Liver (tissue), 9 donors: Measurements from ENCODE around the gene DAPK1. TPM values are rescaled to one million over a fixed set of nuclear protein-coding genes. Genes with fewer than 3 reads are reported as not detected.

Source experiments
- DNase-seq: peaks from one replicate; pipeline ENCODE4 v3.0.0-alpha.2; 2017; ENCODE audit warnings: low spot score
- H3K27ac ChIP-seq, 2 donors: one replicate each; pipeline ENCODE4 v1.7.0; 2013; ENCODE audit warnings: inconsistent platforms in 2 of 2, low read length in 2 of 2, control low read depth in 1 of 2, low read depth in 1 of 2, mild to moderate bottlenecking in 1 of 2
- H3K27me3 ChIP-seq, 4 donors: one replicate each; pipeline versions ENCODE4 v1.6.1 to v1.7.0; 2013; ENCODE audit warnings: low read length in 3 of 4, inconsistent platforms in 1 of 4, mild to moderate bottlenecking in 1 of 4, moderate library complexity in 1 of 4; ENCODE audit not compliant: control insufficient read depth in 4 of 4, insufficient read depth in 4 of 4
- H3K36me3 ChIP-seq, 4 donors: one replicate each; pipeline versions ENCODE4 v1.6.1 to v1.7.0; 2013; ENCODE audit warnings: low read length in 3 of 4, mild to moderate bottlenecking in 3 of 4, low read depth in 1 of 4, moderate library complexity in 1 of 4; ENCODE audit not compliant: control insufficient read depth in 4 of 4, insufficient read depth in 3 of 4
- H3K4me1 ChIP-seq, 4 donors: one replicate each; pipeline versions ENCODE4 v1.6.1 to v1.7.0; 2013; ENCODE audit warnings: low read length in 3 of 4, mild to moderate bottlenecking in 3 of 4, moderate library complexity in 1 of 4; ENCODE audit not compliant: control insufficient read depth in 4 of 4, insufficient read depth in 4 of 4
- H3K4me3 ChIP-seq, 3 donors: one replicate each; pipeline versions ENCODE4 v1.6.1 to v1.7.0; 2013; ENCODE audit warnings: low read length in 3 of 3, control low read depth in 1 of 3, low read depth in 1 of 3, mild to moderate bottlenecking in 1 of 3
- H3K9ac ChIP-seq, 2 donors: one replicate each; pipeline ENCODE4 v1.7.0; 2013; ENCODE audit warnings: low read length in 2 of 2, mild to moderate bottlenecking in 2 of 2, moderate library complexity in 2 of 2, control low read depth in 1 of 2, low read depth in 1 of 2
- H3K9me3 ChIP-seq, 4 donors: one replicate each; pipeline versions ENCODE4 v1.6.1 to v1.7.0; 2013; ENCODE audit warnings: low read length in 3 of 4; ENCODE audit not compliant: control insufficient read depth in 4 of 4
- EGR1 ChIP-seq, 2 donors: IDR thresholded peaks; 2 replicates each; pipeline ENCODE4 v1.6.1; 2016 to 2018; ENCODE audit warnings: antibody characterized with exemption in 2 of 2, low read depth in 2 of 2
- FOXA1 ChIP-seq: IDR thresholded peaks from 2 replicates; pipeline ENCODE4 v1.6.1; 2016; ENCODE audit warnings: antibody characterized with exemption
- GABPA ChIP-seq, 2 donors: IDR thresholded peaks in 1 of 2; conservative IDR thresholded peaks in 1 of 2; 2 replicates each; pipeline ENCODE4 v1.6.1; 2016; ENCODE audit warnings: antibody characterized with exemption in 2 of 2, mild to moderate bottlenecking in 1 of 2, moderate library complexity in 1 of 2
- HNF4G ChIP-seq: IDR thresholded peaks from 2 replicates; pipeline ENCODE4 v1.6.1; 2016; ENCODE audit warnings: antibody characterized with exemption
- JUND ChIP-seq, 2 donors: IDR thresholded peaks; 2 replicates each; pipeline ENCODE4 v1.6.1; 2016; ENCODE audit warnings: antibody characterized with exemption in 2 of 2
- NR2F2 ChIP-seq: IDR thresholded peaks from 2 replicates; pipeline ENCODE4 v1.6.1; 2016; ENCODE audit warnings: antibody characterized with exemption
- RAD21 ChIP-seq, 2 donors: IDR thresholded peaks; 2 replicates each; pipeline ENCODE4 v1.6.1; 2016; ENCODE audit warnings: antibody characterized with exemption in 2 of 2, mild to moderate bottlenecking in 2 of 2
- RXRA ChIP-seq, 2 donors: IDR thresholded peaks; 2 replicates each; pipeline ENCODE4 v1.6.1; 2017 to 2018; ENCODE audit warnings: antibody characterized with exemption in 2 of 2, mild to moderate bottlenecking in 1 of 2
- SP1 ChIP-seq: IDR thresholded peaks from 2 replicates; pipeline ENCODE4 v1.6.1; 2018; ENCODE audit warnings: antibody characterized with exemption, mild to moderate bottlenecking
- TAF1 ChIP-seq: conservative IDR thresholded peaks from 2 replicates; pipeline ENCODE4 v1.6.1; 2016; ENCODE audit warnings: antibody characterized with exemption, mild to moderate bottlenecking
- YY1 ChIP-seq: IDR thresholded peaks from 2 replicates; pipeline ENCODE4 v1.6.1; 2016; ENCODE audit warnings: antibody characterized with exemption, mild to moderate bottlenecking
- WGBS: extraction: QIAGEN DNeasy Blood & Tissue Kit; methylation state at CpG from one replicate; pipeline ENCODE4 v1.1.7; 2013; 5-methylcytosine and 5-hydroxymethylcytosine counted together
- polyA plus RNA-seq, 2 donors: library from polyadenylated mRNA; stranded (reverse) in 1 of 2; unstranded in 1 of 2; fragments of 200-250 nt in 1 of 2; fragments of >200 nt in 1 of 2; fragmentation: Nextera tagmentation in 1 of 2; extraction: Ambion mirVana in 1 of 2; gene quantifications; one replicate each; pipeline versions ENCODE4 v1.2.1 to v1.2.3, GENCODE V29; 2013 to 2015
- total RNA-seq, 2 donors: library from RNA; depleted of rRNA; stranded (reverse); fragments of >200 nt; gene quantifications; one replicate each; pipeline ENCODE4 v1.2.3, GENCODE V29; 2014
- TF ChIP-seq, protein P1 (sequence below): fragments of 150-350 bp; IDR thresholded peaks from 2 replicates; pipeline ENCODE4 v1.5.1; 2017; ENCODE audit warnings: improper control_type of control experiment, low read depth, low read length; ENCODE audit not compliant: missing input control
- TF ChIP-seq, protein P2 (sequence below): IDR thresholded peaks from 2 replicates; pipeline ENCODE4 v1.6.1; 2016; ENCODE audit warnings: antibody characterized with exemption
- TF ChIP-seq, protein P3 (sequence below): IDR thresholded peaks from 2 replicates; pipeline ENCODE4 v1.6.1; 2016; ENCODE audit warnings: antibody characterized with exemption
- TF ChIP-seq, protein P4 (sequence below): IDR thresholded peaks from 2 replicates; pipeline ENCODE4 v1.6.1; 2016; ENCODE audit warnings: antibody characterized with exemption
- TF ChIP-seq, protein P5 (sequence below): IDR thresholded peaks from 2 replicates; pipeline ENCODE4 v1.6.1; 2016; ENCODE audit warnings: antibody characterized with exemption, mild to moderate bottlenecking
- donor health status: healthy.
- donor health status: healthy.
- donor health status: healthy.
- donor health status: healthy.
- donor health status: healthy.

Gene DAPK1
- total and polyA plus RNA-seq, 4 donors = 14.0 to 40.8 (median 21.8) TPM

DNA sequence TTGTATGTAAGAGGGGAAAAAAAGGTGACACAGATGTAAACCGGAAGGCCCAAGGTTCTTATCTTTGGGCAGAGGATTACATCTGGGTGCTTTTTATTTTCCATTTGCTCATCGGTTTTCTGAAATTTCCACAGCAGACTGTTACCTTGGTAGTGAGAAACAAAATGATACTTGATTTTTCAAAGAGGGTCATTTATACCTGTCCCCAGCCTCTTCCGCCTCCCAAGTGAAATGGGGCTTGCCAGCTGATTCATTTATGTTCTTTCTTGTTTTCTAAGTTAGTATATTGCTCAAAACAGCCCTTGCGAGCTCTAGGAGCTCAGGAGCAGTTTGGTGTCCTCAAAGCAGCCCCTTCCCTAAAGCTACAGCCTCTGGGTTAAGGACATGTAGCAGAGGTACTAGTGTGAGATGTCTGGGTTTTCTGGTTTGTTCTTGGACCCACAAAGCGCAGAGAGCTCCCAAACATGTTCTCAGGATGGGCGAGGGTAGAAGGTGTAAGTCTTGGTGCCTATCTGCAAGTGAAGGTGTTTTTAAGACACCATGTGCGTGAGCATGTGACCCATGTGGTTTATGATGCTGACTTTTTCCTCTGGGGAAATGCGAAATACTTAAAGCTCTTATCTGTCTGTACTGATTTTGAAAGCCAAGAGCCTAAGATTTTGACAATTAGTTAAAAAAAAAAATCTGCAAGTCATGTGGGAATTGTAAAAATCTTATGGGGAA, 38.3 kb downstream of the DAPK1 start:
- no peak overlapping the region for H3K4me3 ChIP-seq
- H3K9me3 ChIP-seq = no peaks in the 10 kb centered on the region
- WGBS = 82% methylated on average over 8 of the region's 8 CpGs

More for the DNA sequence above, 38.3 kb downstream of the DAPK1 start:
- H3K4me1 ChIP-seq = peaks cover 1 to 10% (median 4%) of the 10 kb centered on the region in 4 donors
- DNase-seq = no peak
- H3K9ac ChIP-seq = no peak overlapping the region
- no peak for TF ChIP-seq FOXA1
- TF ChIP-seq, protein P1, sequence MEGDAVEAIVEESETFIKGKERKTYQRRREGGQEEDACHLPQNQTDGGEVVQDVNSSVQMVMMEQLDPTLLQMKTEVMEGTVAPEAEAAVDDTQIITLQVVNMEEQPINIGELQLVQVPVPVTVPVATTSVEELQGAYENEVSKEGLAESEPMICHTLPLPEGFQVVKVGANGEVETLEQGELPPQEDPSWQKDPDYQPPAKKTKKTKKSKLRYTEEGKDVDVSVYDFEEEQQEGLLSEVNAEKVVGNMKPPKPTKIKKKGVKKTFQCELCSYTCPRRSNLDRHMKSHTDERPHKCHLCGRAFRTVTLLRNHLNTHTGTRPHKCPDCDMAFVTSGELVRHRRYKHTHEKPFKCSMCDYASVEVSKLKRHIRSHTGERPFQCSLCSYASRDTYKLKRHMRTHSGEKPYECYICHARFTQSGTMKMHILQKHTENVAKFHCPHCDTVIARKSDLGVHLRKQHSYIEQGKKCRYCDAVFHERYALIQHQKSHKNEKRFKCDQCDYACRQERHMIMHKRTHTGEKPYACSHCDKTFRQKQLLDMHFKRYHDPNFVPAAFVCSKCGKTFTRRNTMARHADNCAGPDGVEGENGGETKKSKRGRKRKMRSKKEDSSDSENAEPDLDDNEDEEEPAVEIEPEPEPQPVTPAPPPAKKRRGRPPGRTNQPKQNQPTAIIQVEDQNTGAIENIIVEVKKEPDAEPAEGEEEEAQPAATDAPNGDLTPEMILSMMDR = no peak
- TF ChIP-seq JUND (IDR thresholded peaks at IDR 0.05) = no peak
- no peak for TF ChIP-seq RXRA (IDR thresholded peaks at IDR 0.05)
- TF ChIP-seq EGR1 (IDR thresholded peaks at IDR 0.05; ENCODE audit: low read depth in 2 of 2) = no peak
- no peak for TF ChIP-seq HNF4G
- TF ChIP-seq, protein P2, sequence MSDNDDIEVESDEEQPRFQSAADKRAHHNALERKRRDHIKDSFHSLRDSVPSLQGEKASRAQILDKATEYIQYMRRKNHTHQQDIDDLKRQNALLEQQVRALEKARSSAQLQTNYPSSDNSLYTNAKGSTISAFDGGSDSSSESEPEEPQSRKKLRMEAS = no peak
- TF ChIP-seq TAF1 = no peak
- TF ChIP-seq SP1 = no peak
- TF ChIP-seq, protein P3, sequence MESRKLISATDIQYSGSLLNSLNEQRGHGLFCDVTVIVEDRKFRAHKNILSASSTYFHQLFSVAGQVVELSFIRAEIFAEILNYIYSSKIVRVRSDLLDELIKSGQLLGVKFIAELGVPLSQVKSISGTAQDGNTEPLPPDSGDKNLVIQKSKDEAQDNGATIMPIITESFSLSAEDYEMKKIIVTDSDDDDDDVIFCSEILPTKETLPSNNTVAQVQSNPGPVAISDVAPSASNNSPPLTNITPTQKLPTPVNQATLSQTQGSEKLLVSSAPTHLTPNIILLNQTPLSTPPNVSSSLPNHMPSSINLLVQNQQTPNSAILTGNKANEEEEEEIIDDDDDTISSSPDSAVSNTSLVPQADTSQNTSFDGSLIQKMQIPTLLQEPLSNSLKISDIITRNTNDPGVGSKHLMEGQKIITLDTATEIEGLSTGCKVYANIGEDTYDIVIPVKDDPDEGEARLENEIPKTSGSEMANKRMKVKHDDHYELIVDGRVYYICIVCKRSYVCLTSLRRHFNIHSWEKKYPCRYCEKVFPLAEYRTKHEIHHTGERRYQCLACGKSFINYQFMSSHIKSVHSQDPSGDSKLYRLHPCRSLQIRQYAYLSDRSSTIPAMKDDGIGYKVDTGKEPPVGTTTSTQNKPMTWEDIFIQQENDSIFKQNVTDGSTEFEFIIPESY = no peak
- TF ChIP-seq NR2F2 = no peak
- no peak for TF ChIP-seq YY1
- no peak for TF ChIP-seq GABPA (IDR thresholded peaks at IDR 0.05 in 1 of 2, conservative IDR thresholded peaks at IDR 0.05 in 1 of 2)
- TF ChIP-seq, protein P4, sequence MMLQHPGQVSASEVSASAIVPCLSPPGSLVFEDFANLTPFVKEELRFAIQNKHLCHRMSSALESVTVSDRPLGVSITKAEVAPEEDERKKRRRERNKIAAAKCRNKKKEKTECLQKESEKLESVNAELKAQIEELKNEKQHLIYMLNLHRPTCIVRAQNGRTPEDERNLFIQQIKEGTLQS = no peak
- TF ChIP-seq RAD21 (IDR thresholded peaks at IDR 0.05) = no peak
- TF ChIP-seq, protein P5, sequence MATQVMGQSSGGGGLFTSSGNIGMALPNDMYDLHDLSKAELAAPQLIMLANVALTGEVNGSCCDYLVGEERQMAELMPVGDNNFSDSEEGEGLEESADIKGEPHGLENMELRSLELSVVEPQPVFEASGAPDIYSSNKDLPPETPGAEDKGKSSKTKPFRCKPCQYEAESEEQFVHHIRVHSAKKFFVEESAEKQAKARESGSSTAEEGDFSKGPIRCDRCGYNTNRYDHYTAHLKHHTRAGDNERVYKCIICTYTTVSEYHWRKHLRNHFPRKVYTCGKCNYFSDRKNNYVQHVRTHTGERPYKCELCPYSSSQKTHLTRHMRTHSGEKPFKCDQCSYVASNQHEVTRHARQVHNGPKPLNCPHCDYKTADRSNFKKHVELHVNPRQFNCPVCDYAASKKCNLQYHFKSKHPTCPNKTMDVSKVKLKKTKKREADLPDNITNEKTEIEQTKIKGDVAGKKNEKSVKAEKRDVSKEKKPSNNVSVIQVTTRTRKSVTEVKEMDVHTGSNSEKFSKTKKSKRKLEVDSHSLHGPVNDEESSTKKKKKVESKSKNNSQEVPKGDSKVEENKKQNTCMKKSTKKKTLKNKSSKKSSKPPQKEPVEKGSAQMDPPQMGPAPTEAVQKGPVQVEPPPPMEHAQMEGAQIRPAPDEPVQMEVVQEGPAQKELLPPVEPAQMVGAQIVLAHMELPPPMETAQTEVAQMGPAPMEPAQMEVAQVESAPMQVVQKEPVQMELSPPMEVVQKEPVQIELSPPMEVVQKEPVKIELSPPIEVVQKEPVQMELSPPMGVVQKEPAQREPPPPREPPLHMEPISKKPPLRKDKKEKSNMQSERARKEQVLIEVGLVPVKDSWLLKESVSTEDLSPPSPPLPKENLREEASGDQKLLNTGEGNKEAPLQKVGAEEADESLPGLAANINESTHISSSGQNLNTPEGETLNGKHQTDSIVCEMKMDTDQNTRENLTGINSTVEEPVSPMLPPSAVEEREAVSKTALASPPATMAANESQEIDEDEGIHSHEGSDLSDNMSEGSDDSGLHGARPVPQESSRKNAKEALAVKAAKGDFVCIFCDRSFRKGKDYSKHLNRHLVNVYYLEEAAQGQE = no peak
- H3K27ac ChIP-seq = no peak overlapping the region
- H3K36me3 ChIP-seq = peaks cover 0 to 6% (median 0%) of the 10 kb centered on the region in 4 donors
- no peaks in the 10 kb centered on the region for H3K27me3 ChIP-seq
